Transverse colon (tissue), 4 donors: ENCODE data around the gene DIP2B. TPM values are rescaled to one million over a fixed set of nuclear protein-coding genes. Genes with fewer than 3 reads are reported as not detected.

ENCODE experiments used
- DNase-seq: peaks from one replicate; pipeline ENCODE4 v3.0.0-alpha.2; 2019
- H3K27ac ChIP-seq, 4 donors: fragments of 200-600 bp; sonication (generic); 2 replicates each; pipeline ENCODE4 v1.5.1; 2016 to 2018; ENCODE audit warnings: inconsistent platforms in 4 of 4
- H3K27me3 ChIP-seq: fragments of 200-600 bp; sonication (generic); 2 replicates; pipeline ENCODE4 v1.5.1; 2017; ENCODE audit warnings: inconsistent platforms
- H3K36me3 ChIP-seq, 4 donors: fragments of 200-600 bp; sonication (generic); 2 replicates each; pipeline ENCODE4 v1.5.1; 2017 to 2019; ENCODE audit warnings: inconsistent platforms in 4 of 4
- H3K4me1 ChIP-seq, 4 donors: fragments of 200-600 bp; sonication (generic); 2 replicates each; pipeline ENCODE4 v1.5.1; 2017 to 2020; ENCODE audit warnings: inconsistent platforms in 4 of 4
- H3K4me3 ChIP-seq, 4 donors: fragments of 200-600 bp; sonication (generic); 1 replicate in 1 of 4; 2 replicates in 3 of 4; pipeline versions ENCODE4 v1.5.1 to v1.6.1; 2017 to 2019; ENCODE audit warnings: inconsistent platforms in 4 of 4
- H3K9me3 ChIP-seq, 2 donors: fragments of 200-600 bp; sonication (generic); 2 replicates each; pipeline ENCODE4 v1.5.1; 2017 to 2019; ENCODE audit warnings: inconsistent platforms in 2 of 2
- EP300 ChIP-seq: sonication (generic); formaldehyde crosslinking; IDR thresholded peaks from one replicate; pipeline ENCODE4 v1.6.1; 2017; ENCODE audit warnings: antibody characterized with exemption, low read depth
- POLR2A ChIP-seq: fragments of 450-650 bp; IDR thresholded peaks from one replicate; pipeline ENCODE4 v1.6.1; 2016; ENCODE audit warnings: antibody characterized with exemption, mild to moderate bottlenecking, moderate library complexity
- POLR2AphosphoS5 ChIP-seq, 3 donors: sonication (generic); formaldehyde crosslinking; IDR thresholded peaks; one replicate each; pipeline ENCODE4 v1.6.1; 2016; ENCODE audit warnings: antibody characterized with exemption in 3 of 3
- WGBS, 2 donors: methylation state at CpG; one replicate each; pipeline ENCODE4 v1.1.5; 2018; ENCODE audit warnings: low coverage in 1 of 2; 5-methylcytosine and 5-hydroxymethylcytosine counted together
- in situ Hi-C, 4 donors: fragments of 200-750 bp; cut with MboI; loops; one replicate each; pipeline versions ENCODE4 v1.15.0 to v1.15.1; 2017; ENCODE audit warnings: low sequenced_read_pairs in 3 of 4, low pct_ligation_motif_present in 1 of 4, low pct_unique_long_range_greater_than_20kb in 1 of 4
- intact Hi-C: fragments of 100-400 bp; cut with DNase I; formaldehyde crosslinking; loops from one replicate; pipeline ENCODE4 v1.15.1; 2023; ENCODE audit warnings: low total_unique reads
- total RNA-seq, 4 donors: library from RNA; depleted of rRNA; stranded (reverse); fragments of >200 nt; gene quantifications; one replicate each; pipeline ENCODE4 v1.1.0, GENCODE V29; 2016
- TF ChIP-seq, protein P1 (sequence below), 5 experiments: fragments of 200-600 bp in 3 of 5; fragments of 450-650 bp in 2 of 5; sonication (generic) in 3 of 5; IDR thresholded peaks; 1 replicate in 2 of 5; 2 replicates in 3 of 5; pipeline ENCODE4 v1.5.1; 2016 to 2017; ENCODE audit warnings: antibody characterized with exemption in 5 of 5, inconsistent platforms in 3 of 5, mild to moderate bottlenecking in 2 of 5, moderate library complexity in 1 of 5

DIP2B gene
- total RNA-seq, 4 donors from 2014 or later, result 40.0 to 129 (median 57.9) TPM

DNA sequence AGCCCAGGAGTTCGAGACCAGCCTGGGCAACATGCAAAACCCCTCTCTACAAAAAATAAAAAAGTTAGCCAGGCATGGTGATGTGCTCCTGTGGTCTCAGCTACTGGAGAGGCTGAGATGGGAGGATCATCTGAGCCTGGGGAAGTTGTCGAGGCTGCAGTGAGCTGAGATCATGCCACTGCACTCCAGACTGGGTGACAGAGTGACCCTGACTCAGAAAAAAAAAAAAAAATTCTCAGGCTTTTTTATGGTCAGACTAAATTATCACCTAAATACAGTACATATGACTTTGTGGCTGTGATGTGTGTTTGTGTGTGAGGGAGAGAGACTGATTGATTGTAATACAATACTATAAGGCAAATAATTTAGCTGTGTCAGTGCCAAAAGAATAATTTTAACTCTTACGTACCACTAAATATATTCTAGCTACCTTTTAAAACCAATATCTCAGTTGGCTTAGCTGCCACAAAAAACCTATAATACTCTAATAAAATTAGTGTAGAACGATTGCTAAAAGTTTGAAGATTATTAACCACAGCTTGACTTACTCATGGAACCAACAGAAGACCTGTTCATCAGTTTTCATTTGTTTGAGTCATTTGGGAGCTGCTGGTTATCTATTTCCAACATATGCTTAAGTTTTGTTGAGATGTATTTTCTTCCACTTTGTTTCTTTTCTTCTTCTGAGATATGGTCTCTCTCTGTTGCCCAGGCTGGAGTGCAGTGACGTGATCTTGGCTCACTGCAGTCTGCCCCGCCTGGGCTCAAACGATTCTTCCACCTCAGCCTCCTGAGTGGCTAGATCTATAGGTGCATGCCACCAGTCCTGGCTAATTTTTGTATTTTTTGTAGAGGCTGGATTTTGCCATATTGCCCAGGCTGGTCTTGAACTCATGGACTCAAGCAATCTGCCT, 58.0 kb downstream of the DIP2B start:
- Histone ChIP-seq H3K4me1 (peaks cover 1 to 30% (median 8%) of the 10 kb centered on the region in 4 donors), H3K27ac (no peak overlapping the region), H3K9me3 (no peaks in the 10 kb centered on the region), H3K4me3 (no peak overlapping the region), H3K27me3 (no peaks in the 10 kb centered on the region), H3K36me3 (no peaks in the 10 kb centered on the region)
- no peak for DNase-seq
- TF ChIP-seq POLR2A (no peak), EP300 (no peak), POLR2AphosphoS5 (IDR thresholded peaks at IDR 0.05) (no peak)
- TF ChIP-seq, protein P1, sequence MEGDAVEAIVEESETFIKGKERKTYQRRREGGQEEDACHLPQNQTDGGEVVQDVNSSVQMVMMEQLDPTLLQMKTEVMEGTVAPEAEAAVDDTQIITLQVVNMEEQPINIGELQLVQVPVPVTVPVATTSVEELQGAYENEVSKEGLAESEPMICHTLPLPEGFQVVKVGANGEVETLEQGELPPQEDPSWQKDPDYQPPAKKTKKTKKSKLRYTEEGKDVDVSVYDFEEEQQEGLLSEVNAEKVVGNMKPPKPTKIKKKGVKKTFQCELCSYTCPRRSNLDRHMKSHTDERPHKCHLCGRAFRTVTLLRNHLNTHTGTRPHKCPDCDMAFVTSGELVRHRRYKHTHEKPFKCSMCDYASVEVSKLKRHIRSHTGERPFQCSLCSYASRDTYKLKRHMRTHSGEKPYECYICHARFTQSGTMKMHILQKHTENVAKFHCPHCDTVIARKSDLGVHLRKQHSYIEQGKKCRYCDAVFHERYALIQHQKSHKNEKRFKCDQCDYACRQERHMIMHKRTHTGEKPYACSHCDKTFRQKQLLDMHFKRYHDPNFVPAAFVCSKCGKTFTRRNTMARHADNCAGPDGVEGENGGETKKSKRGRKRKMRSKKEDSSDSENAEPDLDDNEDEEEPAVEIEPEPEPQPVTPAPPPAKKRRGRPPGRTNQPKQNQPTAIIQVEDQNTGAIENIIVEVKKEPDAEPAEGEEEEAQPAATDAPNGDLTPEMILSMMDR (IDR thresholded peaks at IDR 0.05), result no peak
- intact Hi-C loops (no loop called here), in situ Hi-C loops (loop anchor here in 1 of 4 donors (25.0 kb wide), 1 partner anchor 100 kb away; no protein-coding TSS in a partner anchor)
- 89% methylated on average over 7 of the region's 7 CpGs for WGBS, 2 donors

DNA sequence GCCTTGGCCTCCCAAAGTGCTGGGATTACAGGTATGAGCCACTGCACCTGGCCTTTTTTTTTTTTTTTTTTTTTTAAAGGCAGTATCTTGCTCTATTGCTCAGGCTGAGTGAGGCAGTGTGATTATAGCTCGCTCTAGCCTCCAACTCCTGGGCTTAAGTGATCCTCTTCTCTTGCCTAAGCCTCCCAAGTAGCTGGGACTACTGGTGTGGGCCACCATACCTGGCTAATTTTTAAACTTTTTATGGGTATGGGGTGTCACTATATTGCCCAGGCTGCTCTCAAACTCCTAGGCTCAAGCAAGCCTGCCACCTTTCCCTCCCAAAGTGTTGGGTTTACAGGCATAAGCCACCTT, 58.6 kb downstream of the DIP2B start:
- TF ChIP-seq EP300 (no peak), POLR2AphosphoS5 (IDR thresholded peaks at IDR 0.05) (no peak), POLR2A (no peak)
- TF ChIP-seq, protein P1 (IDR thresholded peaks at IDR 0.05), result no peak
- Histone ChIP-seq H3K9me3 (no peaks in the 10 kb centered on the region), H3K4me1 (peaks cover 8 to 36% (median 14%) of the 10 kb centered on the region in 4 donors), H3K27ac (no peak overlapping the region), H3K4me3 (no peak overlapping the region), H3K36me3 (no peaks in the 10 kb centered on the region), H3K27me3 (no peaks in the 10 kb centered on the region)
- in situ Hi-C loops, result loop anchor here in 1 of 4 donors (25.0 kb wide), 1 partner anchor 101 kb away; no protein-coding TSS in a partner anchor
- WGBS, 2 donors, result 92% methylated on average over 1 of the region's 1 CpG; no CpG with 5 or more reads in 1 of the 2 donors
- no peak for DNase-seq
- intact Hi-C loops, result no loop called here

DNA sequence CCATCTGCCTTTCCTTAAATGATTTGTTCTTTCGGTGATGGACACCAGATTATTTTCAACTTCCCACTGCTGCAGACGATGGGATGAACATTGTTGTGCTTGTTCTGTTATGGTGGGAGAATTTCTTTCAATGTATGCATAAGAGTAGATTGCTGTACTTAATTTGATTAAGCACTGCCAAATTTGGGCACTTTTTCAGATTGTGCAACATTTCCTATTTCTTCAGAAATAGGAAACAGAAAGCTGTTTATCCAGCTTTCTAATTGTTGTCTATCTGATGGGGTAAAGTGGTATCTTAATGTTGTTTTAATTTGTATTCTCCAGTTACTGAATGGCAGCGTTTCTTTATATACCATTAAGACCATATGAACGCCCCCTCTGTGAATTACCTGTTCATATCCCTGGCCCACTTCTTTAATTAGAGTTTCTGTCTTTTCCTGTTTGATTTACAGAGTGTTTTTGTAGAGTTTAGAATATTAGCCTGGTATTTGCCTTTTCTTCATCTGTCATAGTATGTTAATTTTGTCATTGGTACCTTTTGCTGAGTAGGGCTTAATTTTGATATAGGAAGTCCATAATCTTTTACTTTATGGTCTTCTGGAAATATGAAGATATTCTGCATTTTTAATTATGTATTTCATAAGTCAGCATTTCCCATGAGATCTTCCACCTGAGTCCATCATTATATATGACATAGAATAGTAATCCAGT, 59.6 kb downstream of the DIP2B start:
- Histone ChIP-seq H3K9me3 (no peaks in the 10 kb centered on the region), H3K36me3 (no peaks in the 10 kb centered on the region), H3K27ac (no peak overlapping the region), H3K4me1 (peaks cover 14 to 46% (median 24%) of the 10 kb centered on the region in 4 donors), H3K27me3 (no peaks in the 10 kb centered on the region), H3K4me3 (no peak overlapping the region)
- DNase-seq, result no peak
- intact Hi-C loops, result no loop called here
- TF ChIP-seq, protein P1 (IDR thresholded peaks at IDR 0.05), result no peak
- no peak for TF ChIP-seq POLR2A
- TF ChIP-seq EP300, result no peak
- TF ChIP-seq POLR2AphosphoS5 (IDR thresholded peaks at IDR 0.05), result no peak
- WGBS, 2 donors, result 78 to 86% methylated on average over 4 of the region's 4 CpGs
- in situ Hi-C loops, result loop anchor here in 1 of 4 donors (25.0 kb wide), 1 partner anchor 102 kb away; no protein-coding TSS in a partner anchor

DNA sequence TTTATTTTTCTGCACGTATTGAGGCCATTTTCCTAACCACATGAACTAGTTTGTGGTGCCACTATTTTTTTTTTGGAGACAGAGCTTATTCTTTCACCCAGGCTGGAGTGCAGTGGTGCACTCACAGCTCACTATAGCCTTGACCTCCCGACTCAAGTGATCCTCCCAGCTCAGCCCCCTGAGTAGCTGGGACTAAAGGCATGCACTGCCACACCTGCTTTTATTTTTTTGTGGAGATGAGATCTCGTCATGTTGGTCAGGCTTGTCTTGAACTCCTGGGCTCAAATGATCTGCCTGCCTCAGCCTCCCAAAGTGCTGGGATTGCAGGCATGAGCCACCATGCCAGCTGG, 60.1 kb downstream of the DIP2B start:
- Histone ChIP-seq H3K4me3 (no peak overlapping the region), H3K27me3 (no peaks in the 10 kb centered on the region), H3K36me3 (no peaks in the 10 kb centered on the region), H3K4me1 (peaks cover 14 to 51% (median 29%) of the 10 kb centered on the region in 4 donors), H3K27ac (no peak overlapping the region), H3K9me3 (no peaks in the 10 kb centered on the region)
- in situ Hi-C loops, result loop anchor here in 1 of 4 donors (25.0 kb wide), 1 partner anchor 103 kb away; no protein-coding TSS in a partner anchor
- intact Hi-C loops, result no loop called here
- TF ChIP-seq EP300 (no peak), POLR2AphosphoS5 (IDR thresholded peaks at IDR 0.05) (no peak), POLR2A (no peak)
- TF ChIP-seq, protein P1 (IDR thresholded peaks at IDR 0.05), result no peak
- WGBS, 2 donors, result 67 to 86% methylated on average over 1 to 3 of the region's 3 CpGs
- no peak for DNase-seq
